Left lung (tissue), 10 donors: ENCODE measurements around the gene CAMTA1. TPM values are rescaled to one million over a fixed set of nuclear protein-coding genes. Genes with fewer than 3 reads are reported as not detected.

Experiments used
- ATAC-seq: fragments of 200-7000 bp; cut with Tn5 transposase; one replicate; pipeline ENCODE4 v1.9.1; 2020; ENCODE audit warnings: moderate library complexity
- DNase-seq, 4 donors: peaks; one replicate each; pipeline ENCODE4 v3.0.0-alpha.2; 2013 to 2020
- H3K27ac ChIP-seq, 2 donors: fragments of 200-600 bp; sonication (generic) in 1 of 2; one replicate each; pipeline versions ENCODE4 v1.5.0 to v1.8.0; 2020 to 2021
- H3K27me3 ChIP-seq, 2 donors: fragments of 200-600 bp; sonication (generic) in 1 of 2; one replicate each; pipeline versions ENCODE4 v1.5.0 to v1.8.0; 2020 to 2021
- H3K36me3 ChIP-seq, 2 donors: fragments of 200-600 bp; sonication (generic) in 1 of 2; one replicate each; pipeline versions ENCODE4 v1.5.0 to v1.8.0; 2020 to 2021
- H3K4me1 ChIP-seq, 2 donors: fragments of 200-600 bp; one replicate each; pipeline ENCODE4 v1.8.0; 2021
- H3K4me3 ChIP-seq, 2 donors: fragments of 200-600 bp; sonication (generic) in 1 of 2; one replicate each; pipeline versions ENCODE4 v1.5.0 to v1.8.0; 2020 to 2021; ENCODE audit warnings: mild to moderate bottlenecking in 1 of 2
- H3K9me3 ChIP-seq, 2 donors: fragments of 200-600 bp; sonication (generic) in 1 of 2; one replicate each; pipeline versions ENCODE4 v1.5.0 to v1.8.0; 2020 to 2021
- intact Hi-C, 2 donors: fragments of 100-400 bp; cut with DNase I; formaldehyde crosslinking; loops; one replicate each; pipeline versions ENCODE4 v1.11.2 to v1.14.2; 2022
- polyA plus RNA-seq, 6 donors: library from polyadenylated mRNA; unstranded; fragments of 120-200 nt; gene quantifications; one replicate each; pipeline ENCODE4 v1.2.1, GENCODE V29; 2013; ENCODE audit not compliant: insufficient read length in 6 of 6
- total RNA-seq, 2 donors: library from RNA; stranded (reverse); fragmentation: NEBNext Ultra II Directional; extraction: Animal tissue kit (Norgen Biotek cat#: 25700); gene quantifications; one replicate each; pipeline ENCODE4 v1.2.1, GENCODE V29; 2021
- TF ChIP-seq, protein P1 (sequence below), 2 donors: fragments of 200-600 bp; sonication (generic) in 1 of 2; IDR thresholded peaks; one replicate each; pipeline versions ENCODE4 v1.5.0 to v1.8.0; 2021; ENCODE audit warnings: antibody characterized with exemption in 2 of 2
- donor health status: DM: no; HTN: yes; CAD: no.
- donor health status: DM: no; HTN: no; CAD: no.

CAMTA1 gene
- total and polyA plus RNA-seq, 8 donors = 42.7 to 69.1 (median 49.4) TPM

DNA sequence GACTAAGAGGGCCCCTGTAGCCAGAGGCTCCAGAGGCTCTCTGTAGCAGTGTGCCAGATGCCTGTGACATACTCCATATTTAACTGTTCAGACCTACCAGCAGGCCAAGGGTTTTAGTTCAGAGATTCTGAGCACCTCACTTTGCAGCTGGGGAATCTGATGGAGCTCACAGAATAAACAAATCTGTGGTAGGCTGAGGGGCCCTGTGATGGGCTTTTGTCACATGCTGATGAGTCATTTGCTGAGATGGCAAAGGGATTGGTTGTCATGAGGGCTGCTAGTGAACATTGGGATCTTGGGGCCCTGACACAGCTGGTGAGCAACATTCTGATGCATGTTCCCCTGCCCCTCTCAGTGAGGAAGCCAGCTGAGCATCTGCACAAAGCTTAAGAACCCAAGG, 482.2 kb downstream of the CAMTA1 start:
- intact Hi-C loops = no loop called here
- ATAC-seq = no peak
- Histone ChIP-seq H3K27ac (no peak overlapping the region), H3K36me3 (no peaks in the 10 kb centered on the region), H3K27me3 (peaks cover 5 to 25% of the 10 kb centered on the region in 2 donors), H3K9me3 (peaks cover 0 to 20% of the 10 kb centered on the region in 2 donors), H3K4me3 (no peak overlapping the region), H3K4me1 (no peaks in the 10 kb centered on the region)
- no peak for DNase-seq
- TF ChIP-seq, protein P1, sequence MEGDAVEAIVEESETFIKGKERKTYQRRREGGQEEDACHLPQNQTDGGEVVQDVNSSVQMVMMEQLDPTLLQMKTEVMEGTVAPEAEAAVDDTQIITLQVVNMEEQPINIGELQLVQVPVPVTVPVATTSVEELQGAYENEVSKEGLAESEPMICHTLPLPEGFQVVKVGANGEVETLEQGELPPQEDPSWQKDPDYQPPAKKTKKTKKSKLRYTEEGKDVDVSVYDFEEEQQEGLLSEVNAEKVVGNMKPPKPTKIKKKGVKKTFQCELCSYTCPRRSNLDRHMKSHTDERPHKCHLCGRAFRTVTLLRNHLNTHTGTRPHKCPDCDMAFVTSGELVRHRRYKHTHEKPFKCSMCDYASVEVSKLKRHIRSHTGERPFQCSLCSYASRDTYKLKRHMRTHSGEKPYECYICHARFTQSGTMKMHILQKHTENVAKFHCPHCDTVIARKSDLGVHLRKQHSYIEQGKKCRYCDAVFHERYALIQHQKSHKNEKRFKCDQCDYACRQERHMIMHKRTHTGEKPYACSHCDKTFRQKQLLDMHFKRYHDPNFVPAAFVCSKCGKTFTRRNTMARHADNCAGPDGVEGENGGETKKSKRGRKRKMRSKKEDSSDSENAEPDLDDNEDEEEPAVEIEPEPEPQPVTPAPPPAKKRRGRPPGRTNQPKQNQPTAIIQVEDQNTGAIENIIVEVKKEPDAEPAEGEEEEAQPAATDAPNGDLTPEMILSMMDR (IDR thresholded peaks at IDR 0.05) = no peak

DNA sequence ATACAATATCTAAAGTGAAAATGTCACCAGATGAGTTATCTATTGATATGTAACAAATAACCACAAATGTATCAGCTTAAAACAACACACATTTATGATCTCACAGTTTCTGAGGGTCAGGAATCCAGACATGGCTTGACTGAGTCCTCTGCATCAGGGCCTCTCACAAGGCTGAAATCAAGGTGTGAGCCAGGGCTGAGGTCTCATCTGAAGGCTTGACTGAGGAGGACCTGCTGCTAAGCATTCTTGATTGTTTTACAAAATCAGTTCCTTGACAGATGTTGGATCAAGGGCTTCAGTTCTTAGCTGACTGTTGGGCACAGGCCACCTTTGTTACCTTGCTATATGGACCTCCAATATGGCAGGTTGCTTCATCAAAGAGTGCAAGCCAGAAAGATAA, 483.7 kb downstream of the CAMTA1 start:
- no peak overlapping the region for H3K27ac ChIP-seq
- no peak for ATAC-seq
- H3K4me1 ChIP-seq = no peaks in the 10 kb centered on the region
- intact Hi-C loops = no loop called here
- H3K4me3 ChIP-seq = no peak overlapping the region
- H3K27me3 ChIP-seq = peaks cover 2 to 10% of the 10 kb centered on the region in 2 donors
- no peaks in the 10 kb centered on the region for H3K36me3 ChIP-seq
- H3K9me3 ChIP-seq = peaks cover 0 to 20% of the 10 kb centered on the region in 2 donors
- no peak for DNase-seq
- TF ChIP-seq, protein P1 (IDR thresholded peaks at IDR 0.05) = no peak

DNA sequence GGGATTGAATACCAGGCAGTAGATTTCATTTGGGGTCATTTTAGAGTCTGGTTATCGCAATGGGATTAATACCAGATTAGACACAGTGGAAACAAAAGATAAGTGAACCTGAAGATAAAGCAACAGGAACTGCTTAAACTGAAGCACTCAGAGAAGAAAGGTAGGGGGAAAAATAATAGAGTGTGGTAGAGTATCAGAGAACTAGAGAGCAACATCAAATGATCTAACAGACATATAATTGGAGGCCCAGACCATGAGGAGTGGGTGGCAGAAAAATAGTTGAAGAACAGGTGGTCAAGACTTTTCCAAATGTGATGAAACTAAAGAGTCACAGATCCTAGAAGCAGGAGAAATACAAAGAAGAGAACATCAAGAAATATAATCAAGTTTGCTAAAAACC, 484.3 kb downstream of the CAMTA1 start:
- intact Hi-C loops = no loop called here
- TF ChIP-seq, protein P1 (IDR thresholded peaks at IDR 0.05) = no peak
- Histone ChIP-seq H3K4me1 (no peaks in the 10 kb centered on the region), H3K27ac (no peak overlapping the region), H3K4me3 (no peak overlapping the region), H3K9me3 (peaks cover 0 to 20% of the 10 kb centered on the region in 2 donors), H3K36me3 (no peaks in the 10 kb centered on the region), H3K27me3 (peaks cover 0 to 6% of the 10 kb centered on the region in 2 donors)
- ATAC-seq (no peak), DNase-seq (no peak)

DNA sequence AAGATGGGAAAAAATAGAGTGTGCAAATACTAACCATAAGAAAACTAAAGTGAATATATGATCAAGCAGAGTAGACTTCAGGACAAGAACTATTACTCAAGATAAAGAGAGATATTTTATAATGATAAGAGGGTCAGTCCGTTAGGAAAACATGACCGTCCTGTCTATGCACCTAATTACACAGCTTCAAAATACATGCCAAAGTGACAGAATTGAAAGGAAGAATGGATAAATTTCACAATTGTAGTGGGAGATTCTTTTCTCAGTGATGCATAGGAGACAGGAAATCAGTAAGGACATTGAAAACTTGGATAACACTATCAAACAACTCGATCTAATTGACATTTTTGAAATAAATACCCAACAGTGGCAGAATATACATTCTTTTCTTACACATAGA, 489.0 kb downstream of the CAMTA1 start:
- H3K9me3 ChIP-seq = peaks cover 0 to 17% of the 10 kb centered on the region in 2 donors
- DNase-seq = no peak
- no peak overlapping the region for H3K27ac ChIP-seq
- H3K4me1 ChIP-seq = no peaks in the 10 kb centered on the region
- intact Hi-C loops = no loop called here
- TF ChIP-seq, protein P1 (IDR thresholded peaks at IDR 0.05) = no peak
- no peak overlapping the region for H3K4me3 ChIP-seq
- no peaks in the 10 kb centered on the region for H3K36me3 ChIP-seq
- no peak for ATAC-seq
- H3K27me3 ChIP-seq = peaks cover 0 to 8% of the 10 kb centered on the region in 2 donors

DNA sequence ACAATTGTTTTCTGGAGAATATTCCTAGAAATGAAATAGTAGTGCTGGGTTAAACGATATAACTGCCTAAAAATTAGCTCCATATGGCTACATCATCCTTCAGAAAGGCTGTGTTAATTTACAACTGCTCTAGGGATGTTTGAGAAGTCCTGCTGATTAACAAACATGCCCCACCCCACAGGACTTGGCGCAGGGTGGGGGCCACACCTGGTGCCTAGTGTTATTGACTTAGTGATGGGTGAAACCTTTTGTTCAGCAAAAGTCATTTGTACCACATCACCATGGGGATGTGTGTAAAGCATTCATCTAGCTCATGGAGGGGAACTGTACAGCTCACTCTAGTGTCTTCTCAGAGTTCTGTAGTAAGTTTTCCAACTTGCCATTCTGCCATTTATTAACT, 492.8 kb downstream of the CAMTA1 start:
- intact Hi-C loops = no loop called here
- Histone ChIP-seq H3K36me3 (no peaks in the 10 kb centered on the region), H3K9me3 (peaks cover 0 to 9% of the 10 kb centered on the region in 2 donors), H3K4me1 (no peaks in the 10 kb centered on the region), H3K4me3 (no peak overlapping the region), H3K27ac (no peak overlapping the region), H3K27me3 (peaks cover 0 to 19% of the 10 kb centered on the region in 2 donors)
- ATAC-seq (no peak), DNase-seq (no peak)
- TF ChIP-seq, protein P1 (IDR thresholded peaks at IDR 0.05) = no peak
